SK-N-MC (cell line): ENCODE results near the gene PATL1.

Experiments used
- DNase-seq: peaks from one replicate; pipeline ENCODE4 v3.0.0-alpha.2; 2011; ENCODE audit warnings: low read depth, low spot score
- H3K27ac ChIP-seq: fragments of 200-600 bp; sonication (generic); 2 replicates; pipeline ENCODE4 v1.5.1; 2016; ENCODE audit warnings: mixed run types
- H3K36me3 ChIP-seq: fragments of 200-600 bp; sonication (generic); 2 replicates; pipeline ENCODE4 v1.6.1; 2017; ENCODE audit warnings: antibody characterized with exemption, low read length, mixed read lengths; ENCODE audit not compliant: insufficient read depth
- H3K4me3 ChIP-seq: fragments of 200-600 bp; sonication (generic); 2 replicates; pipeline ENCODE4 v1.5.1; 2016
- H3K9ac ChIP-seq: fragments of 200-600 bp; sonication (generic); 2 replicates; pipeline ENCODE4 v1.8.0; 2017; ENCODE audit warnings: mixed run types, mixed read lengths; ENCODE audit not compliant: insufficient read length
- H3K9me3 ChIP-seq: fragments of 200-600 bp; sonication (generic); 2 replicates; pipeline ENCODE4 v1.6.1; 2017; ENCODE audit warnings: low read depth, mild to moderate bottlenecking, antibody characterized with exemption, low read length, moderate library complexity, mixed read lengths
- EZH2 ChIP-seq: fragments of 200-600 bp; sonication (generic); IDR thresholded peaks from one replicate; pipeline ENCODE4 v1.6.1; 2017; ENCODE audit warnings: antibody characterized with exemption
- FOXP2 ChIP-seq: optimal IDR thresholded peaks from 2 replicates; pipeline ENCODE3; 2011; ENCODE audit warnings: mild to moderate bottlenecking, moderate library complexity; ENCODE audit not compliant: insufficient read depth; ENCODE audit errors: extremely low read length, control extremely low read depth
- POLR2AphosphoS5 ChIP-seq: IDR thresholded peaks from 2 replicates; pipeline ENCODE4 v1.6.1; 2012; ENCODE audit warnings: mild to moderate bottlenecking, low read depth, low read length, borderline replicate concordance

PATL1 gene

GRCh38 chr11:59600234-59600633 is 68.6 kb downstream of the PATL1 start:
- TF ChIP-seq POLR2AphosphoS5 (no peak), FOXP2 (no peak), EZH2 (no peak)
- Histone ChIP-seq H3K4me3 (no peak overlapping the region), H3K9ac (no peak overlapping the region), H3K27ac (no peak overlapping the region), H3K9me3 (no peaks in the 10 kb centered on the region), H3K36me3 (peaks cover 82% of the 10 kb centered on the region)
- DNase-seq, result no peak

GRCh38 chr11:59598961-59599360 is 69.9 kb downstream of the PATL1 start:
- DNase-seq, result no peak
- TF ChIP-seq POLR2AphosphoS5 (no peak), FOXP2 (no peak), EZH2 (no peak)
- Histone ChIP-seq H3K9me3 (no peaks in the 10 kb centered on the region), H3K4me3 (no peak overlapping the region), H3K27ac (no peak overlapping the region), H3K36me3 (peaks cover 87% of the 10 kb centered on the region), H3K9ac (no peak overlapping the region)
